OCI-M2 (cell line): ENCODE results near the gene NOL9.
A peak's percentile ranks its signal among the peaks of the same experiment; 100 is the strongest.
"Not testable (repeated sequence)": the region's sequence is repeated elsewhere in the genome, so short reads cannot be mapped to it uniquely, and the experiment has no call there.

Source experiments
- DNase-seq: peaks from one replicate; lab custom pipeline; 2025; ENCODE audit not compliant: unreplicated experiment; lab: John Stamatoyannopoulos, UW

NOL9 gene

DNA sequence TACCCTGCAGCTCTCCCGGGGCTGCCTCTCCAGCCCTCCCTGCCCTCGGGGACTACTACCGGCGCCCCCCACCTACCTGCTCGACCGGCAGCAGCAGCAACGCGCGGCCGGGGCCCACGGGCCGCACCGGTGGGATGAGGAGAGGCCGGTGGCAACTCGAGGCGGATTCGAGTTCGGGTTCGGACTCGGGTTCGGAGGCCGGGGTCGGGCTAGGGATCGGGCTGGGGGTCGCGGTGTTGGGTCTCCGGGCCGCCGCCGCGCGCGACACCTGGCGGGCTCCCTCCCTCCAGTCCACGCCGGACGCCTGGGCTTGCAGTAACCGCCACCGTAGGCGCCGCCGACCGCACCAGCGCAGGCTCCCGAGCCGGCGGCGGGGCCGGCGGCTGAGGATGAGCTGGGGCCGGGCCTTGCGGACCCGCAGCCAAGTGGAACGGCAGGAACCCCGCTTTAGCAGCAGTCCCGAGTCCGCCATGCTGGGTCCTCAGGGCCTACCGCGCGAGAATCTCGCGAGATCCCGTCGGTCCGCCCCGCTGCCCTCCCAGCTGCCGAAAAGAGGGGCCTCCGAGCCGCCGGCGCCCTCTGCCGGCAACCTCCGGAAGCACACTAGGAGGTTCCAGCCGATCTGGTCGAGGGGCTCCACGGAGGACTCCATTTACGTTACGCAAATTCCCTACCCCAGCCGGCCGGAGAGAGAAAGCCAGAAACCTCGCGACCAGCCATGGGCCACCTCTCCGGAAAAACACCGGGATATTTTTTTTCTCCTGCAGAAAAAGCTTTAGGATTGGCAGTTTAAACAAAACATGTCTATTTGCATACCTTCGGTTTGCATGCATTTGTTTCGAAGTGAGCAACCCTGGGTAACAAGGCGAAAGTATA is at the start of gene NOL9:
Gene NOL9 (minus strand): TSS at position 483 of the 876 bp plus-strand sequence. CDS start 11 bp downstream, at position 472.
- DNase-seq, result peak; percentile 26

DNA sequence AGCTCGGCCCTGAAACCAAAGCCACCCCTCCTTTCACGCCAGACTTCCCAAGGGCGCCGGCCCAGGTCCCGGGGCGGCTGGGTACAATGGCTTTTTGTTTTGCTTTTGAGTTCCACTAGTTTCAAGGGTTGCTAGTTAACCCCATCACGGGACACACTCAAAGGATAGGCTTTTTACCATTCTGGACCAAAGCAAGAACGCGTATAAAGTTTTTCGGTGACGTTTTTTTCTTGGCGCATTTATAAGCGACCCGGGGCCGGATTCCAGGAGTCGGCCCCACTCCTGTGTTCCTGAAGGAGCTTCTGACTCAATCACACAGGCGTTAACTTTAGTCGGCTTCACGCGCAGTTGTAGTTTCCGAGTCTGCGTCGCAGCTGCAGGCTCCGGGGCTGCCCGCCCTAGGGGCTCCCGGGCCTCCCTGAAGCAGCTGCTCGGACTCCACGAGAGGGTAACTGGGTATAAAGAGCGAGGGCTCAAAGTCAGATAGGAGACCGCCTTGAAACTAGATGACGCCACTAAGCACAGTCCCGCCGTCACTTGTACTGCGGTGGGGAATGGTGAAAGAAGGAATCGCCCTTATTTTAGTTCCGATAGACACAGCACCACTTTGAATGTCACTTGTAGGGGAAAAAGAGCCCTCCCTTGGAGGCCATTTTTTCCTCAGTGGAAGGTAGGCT is 49.1 kb upstream of the NOL9 start:
- peak; percentile 74 for DNase-seq

DNA sequence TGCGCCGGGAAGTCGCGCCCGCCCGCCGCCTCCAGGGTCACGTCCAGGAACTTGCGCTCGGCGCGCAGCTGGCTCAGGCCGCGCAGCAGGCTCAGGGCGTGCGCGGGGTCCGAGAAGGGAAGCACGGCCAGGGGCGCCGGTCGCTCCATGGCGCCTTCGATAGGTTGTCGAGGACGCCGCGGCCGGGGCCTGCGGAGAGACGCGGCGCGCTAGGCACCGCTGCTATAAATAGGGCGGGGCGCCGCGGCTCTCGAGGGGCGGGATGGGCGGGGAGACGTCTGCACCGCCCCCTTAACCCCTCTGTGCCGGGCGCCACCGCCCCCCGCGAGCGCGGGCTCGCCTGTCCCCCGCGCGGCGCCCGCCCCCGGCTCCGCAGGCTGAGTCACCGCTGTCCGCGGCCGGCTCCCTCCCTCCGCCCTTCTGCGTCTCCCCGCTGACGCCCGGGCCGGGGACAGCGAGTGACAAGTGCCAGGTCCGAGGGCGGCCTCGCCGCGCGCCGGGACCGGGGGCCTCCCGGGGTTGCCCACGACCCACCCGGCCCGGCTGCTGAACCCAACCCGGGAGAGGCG is 48.4 kb upstream of the NOL9 start, which contains the start of gene KLHL21:
Gene KLHL21 (minus strand): TSS at position 201 of the 569 bp plus-strand sequence. CDS start 52 bp downstream, at position 149.
- DNase-seq, result no peak

DNA sequence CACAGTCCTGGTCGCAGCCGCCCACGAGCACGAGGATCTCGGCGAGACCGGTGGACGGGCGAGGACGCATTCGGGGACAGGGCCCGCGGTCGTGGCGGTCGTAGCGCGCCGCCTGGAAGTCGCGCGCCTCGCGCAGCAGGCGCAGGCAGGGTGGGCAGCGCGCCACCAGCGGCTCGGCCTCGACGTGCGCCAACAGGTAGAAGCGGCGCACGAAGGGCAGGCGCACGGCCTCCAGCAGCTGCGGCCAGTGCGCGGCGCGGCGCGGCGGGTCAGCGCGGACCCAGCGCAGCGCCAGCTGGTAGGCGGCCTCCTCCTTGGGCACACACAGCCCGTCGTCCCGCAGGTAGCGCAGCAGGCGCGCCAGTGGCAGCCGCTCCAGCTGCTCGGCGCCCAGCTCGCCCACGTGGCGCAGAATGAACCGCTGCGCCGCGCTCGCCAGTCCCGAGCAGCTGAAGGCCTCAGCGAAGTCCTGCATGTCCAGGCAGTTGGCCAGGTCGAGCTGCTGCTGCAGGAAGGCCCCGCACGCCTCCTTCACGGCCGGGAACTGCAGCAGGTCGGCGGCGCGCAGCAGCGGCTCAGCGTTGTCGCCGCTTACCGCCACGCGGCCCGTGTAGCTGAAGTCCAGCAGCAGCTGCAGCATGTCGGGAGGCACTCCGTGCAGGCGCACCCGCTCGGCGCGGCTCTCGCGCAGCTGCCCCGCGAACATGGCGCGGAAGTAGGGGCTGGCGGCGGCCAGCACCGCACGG is 47.8 kb upstream of the NOL9 start:
- DNase-seq, result no peak

DNA sequence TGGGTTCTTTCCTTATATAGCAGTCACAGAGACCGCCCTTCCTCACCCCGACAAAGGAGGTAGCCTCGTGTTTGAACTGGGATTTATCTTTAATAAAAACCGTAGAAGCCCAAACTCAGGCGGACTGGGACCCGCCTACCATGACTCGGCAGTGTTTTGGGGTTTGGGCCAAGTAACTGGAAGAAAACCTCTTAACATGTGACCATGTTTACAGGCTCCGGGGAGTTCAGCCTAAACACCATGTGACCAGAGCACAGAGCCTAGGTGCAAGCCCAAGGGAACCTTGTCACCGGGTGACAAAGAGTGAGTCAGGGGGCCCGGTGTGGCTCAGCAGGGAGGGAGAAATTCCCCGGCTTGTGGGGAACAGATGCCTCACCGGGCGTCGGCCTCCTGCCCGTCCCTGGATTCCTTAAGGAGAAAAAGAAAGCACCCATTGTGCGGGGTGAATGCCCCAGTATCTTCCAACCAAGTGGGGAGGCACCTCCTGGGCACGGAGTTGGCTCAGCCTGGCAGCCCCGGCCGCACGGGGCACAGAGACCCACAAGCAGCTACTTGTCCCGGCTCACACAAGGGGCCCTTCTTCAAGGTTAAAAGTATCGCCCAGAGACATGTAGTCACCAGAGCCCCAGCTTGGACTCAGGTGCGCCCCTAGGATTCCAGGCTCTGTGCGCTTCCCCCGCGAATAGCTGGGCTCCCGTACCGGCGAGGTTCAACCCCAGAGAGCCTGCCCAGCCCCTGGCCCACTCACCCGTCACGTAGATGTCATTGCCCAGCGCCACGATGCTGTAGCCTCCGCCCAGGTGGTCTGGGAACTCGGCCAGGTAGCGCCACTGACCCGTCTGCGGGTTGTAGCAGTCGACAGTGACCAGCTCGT is 47.0 kb upstream of the NOL9 start:
- DNase-seq, result peak; percentile 55

DNA sequence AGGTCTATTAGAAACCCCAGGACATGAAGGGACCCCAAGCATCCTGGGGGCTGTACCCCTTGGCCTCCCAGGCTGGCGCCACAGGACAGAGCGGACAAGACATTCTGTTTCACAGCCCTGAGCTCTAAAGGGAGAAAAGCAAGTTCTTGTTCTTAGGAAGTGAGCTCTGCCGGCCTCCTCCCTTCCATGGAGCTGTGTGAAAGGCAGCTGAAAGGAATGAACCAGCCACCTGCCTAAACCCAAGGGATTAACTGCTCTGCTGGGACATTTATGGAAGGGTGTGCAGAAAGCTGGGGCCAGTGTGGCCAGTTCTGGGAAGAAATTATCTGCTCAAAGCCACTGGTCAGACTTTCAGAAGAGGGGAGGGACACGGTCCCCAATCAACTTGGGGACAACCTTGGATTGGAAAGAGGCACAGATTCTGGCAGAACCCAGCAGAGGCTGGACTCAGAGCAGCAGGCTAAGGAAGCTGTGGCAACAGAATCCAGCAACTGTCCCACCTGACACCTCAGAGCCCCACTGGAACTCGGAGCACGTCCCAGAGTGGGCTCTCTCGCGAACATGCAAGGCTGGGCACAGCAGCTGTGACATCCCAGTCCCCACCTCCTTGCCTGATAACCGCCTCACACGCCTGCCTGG is 46.2 kb upstream of the NOL9 start:
- DNase-seq, result no peak

DNA sequence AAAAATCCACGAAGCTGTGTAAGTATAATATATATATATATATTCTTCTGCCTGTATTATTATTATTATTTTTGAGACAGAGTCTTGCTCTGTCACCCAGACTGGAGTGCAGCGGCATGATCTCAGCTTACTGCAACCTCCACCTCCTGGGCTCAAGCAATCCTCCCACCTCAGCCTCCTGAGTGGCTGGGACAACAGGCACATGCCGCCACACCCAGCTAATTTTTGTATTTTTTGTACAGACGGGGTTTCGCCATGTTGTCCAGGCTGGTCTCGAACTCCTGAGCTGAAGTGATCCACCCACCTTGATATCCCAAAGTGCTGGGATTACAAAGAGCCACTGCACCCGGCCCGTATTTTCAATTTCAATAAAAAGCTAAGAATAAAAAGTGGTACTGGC is 45.7 kb upstream of the NOL9 start:
- not testable (repeated sequence) for DNase-seq

DNA sequence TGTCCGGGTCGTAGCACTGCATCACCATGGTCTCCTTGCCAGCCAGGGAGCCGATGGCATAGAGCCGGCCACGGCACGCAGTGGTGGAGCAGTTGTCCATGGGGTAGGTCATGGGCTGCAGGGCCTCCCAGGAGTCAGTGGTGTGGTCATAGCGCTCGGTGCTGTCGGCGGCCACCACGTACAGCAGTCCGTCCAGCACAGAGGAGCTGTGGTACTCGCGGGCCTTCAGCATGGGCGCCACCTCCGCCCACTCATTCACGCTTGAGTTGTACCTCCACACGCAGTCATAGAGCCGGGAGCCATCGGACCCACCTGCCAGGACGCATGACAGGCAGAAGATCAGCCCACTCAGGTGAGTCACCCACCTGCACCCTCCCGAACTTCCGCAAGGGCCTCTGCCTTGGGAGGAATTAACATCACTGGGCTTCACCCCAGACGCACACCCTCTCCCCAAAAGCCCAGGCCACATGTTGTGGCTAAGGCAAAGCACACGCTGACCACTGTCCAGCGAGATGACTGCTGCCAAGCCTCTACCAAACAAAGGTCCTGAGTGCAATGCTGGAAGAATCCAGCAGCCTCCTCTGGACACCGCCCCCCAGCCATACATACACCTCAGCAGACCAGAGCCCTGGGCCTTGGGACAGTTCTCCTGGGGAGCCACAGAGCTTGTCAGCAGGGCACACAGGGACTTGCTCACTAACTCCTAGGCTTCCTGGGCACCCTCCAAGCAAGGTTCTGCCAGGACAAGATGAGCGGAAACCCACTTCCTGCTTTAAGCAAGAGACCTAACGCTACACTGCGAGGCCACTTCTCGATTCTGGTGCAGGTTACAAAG is 45.0 kb upstream of the NOL9 start:
- DNase-seq, result no peak

DNA sequence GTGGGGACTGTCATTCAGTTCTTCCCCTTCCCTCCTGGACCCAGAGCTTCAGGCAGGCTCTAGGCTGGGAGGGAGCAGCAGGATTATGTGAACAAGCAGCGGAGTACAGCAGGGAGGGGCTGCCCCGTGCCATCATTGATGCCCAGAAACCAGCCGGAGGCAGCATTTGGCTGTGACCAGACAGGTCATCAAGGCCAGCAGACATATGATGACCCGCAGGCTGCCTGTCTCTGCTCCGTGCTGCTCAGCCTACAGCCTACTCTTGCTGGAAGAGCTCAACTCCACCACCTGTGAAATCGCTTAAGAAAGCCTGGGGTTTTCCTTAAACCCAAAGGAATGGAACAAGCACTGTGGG is 43.4 kb upstream of the NOL9 start:
- no peak for DNase-seq

DNA sequence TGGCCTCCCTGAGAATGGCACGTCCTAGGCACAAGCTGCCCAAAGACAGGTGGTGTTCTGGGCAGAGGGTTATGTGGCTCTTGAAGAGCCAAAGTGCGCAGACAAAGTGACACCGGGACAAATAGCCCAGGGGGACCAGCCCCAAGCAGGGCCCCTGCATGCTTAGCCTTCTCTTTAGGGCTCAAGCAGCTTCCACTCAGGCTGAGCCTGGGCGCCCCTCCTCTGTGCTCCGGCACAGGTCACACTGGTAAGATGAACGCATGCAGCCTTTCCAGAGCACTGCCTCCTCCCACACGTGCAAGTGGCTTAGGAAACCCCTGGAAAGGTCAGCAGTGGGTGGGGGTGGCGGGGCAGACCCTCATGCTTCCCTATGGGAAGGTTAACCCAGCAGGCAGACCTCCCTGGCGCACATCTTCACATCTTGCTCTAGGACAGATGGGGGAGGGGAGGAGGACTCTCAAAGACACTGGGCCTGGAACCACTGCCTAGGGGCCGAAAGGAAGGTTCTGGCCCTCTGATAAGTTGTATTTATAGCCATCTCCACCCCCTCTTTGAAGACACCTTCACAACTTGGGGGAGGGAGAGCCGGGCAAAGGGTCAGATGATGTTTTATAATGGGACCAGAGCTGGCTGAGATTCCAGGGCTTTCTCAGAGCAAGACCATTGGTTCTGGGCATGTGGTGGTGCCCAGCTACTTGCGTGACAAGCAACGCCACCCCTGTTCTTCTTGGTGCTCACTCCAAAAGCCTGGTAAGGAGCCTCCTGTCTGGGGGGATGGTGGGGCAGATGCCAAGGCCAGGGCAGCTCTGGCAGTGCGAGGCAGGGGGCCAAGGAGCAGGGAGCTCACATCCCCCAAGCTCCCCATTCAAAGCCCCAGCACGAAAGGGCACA is 42.8 kb upstream of the NOL9 start:
- DNase-seq, result no peak

DNA sequence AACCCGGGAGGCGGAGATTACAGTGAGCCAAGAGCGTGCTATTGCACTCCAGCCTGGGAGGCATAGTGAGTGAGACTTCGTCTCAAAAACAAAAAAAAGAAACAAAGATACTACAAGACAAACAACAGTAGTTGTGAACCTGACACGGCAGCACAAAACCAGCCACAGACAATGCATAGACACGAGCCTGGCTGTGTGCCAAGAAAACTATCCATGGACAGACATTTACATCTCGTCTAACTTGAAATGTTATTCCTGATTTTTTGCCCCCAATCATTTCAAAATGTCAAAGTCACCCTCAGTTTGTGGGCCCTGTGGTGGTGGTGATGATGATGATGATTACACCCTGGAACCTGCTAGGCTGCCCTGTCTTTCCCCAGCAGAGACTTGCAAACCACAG is 42.0 kb upstream of the NOL9 start:
- DNase-seq, result no peak

DNA sequence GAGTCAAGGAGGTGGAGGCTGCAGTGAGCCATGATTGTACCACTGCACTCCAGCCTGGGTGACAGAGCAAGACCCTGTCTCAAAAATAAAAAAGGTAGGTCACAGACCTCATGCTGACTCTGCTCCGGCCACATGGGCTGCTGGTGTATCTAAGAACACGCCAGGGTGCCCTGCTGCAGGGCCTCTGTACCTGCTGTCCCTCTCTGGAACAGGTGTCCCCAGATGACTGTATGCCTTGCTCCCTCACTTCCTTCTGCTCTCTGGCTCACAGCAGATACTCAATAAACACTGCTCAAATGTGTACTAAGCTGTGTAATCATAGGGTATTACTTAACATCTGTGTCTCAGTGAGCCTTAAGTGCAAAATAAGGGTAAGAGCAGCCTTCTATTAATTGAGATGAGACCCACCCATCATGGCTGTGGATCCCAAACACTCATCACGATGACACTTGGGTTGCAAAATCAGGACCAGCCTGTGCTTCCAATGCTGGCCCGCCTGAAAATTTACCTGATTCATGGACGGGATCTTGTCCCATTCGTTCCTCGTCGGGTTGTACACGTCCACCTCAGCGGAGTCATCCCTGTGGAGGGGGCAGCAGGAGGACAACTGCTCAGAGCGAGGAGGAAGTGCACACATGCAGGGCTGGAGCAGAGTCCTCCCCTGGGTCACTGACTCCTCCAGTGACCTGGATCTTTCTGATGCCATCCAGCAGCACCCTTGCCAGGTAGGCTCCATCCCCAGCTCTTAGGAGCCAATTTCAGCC is 40.8 kb upstream of the NOL9 start:
- DNase-seq, result no peak

DNA sequence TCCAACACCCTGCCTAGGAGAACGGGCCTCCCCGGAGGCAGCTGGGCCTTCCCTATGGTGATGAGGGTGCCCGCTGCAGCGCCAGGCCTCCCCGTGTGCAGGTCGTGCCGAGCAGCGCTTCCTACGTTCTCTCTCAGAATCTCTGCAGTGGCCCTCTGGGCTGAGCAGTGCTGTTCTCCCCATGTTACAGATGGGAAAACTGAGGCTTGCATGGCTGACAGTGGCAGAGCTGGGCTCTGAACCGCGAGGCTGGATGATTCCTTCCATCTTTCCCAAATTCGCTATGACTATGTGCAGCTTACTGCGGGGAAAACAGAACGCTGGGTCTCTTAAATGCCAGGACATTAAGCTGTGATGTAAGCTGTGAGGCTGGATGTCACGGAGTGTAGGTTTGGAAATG is 39.5 kb upstream of the NOL9 start:
- DNase-seq, result no peak

DNA sequence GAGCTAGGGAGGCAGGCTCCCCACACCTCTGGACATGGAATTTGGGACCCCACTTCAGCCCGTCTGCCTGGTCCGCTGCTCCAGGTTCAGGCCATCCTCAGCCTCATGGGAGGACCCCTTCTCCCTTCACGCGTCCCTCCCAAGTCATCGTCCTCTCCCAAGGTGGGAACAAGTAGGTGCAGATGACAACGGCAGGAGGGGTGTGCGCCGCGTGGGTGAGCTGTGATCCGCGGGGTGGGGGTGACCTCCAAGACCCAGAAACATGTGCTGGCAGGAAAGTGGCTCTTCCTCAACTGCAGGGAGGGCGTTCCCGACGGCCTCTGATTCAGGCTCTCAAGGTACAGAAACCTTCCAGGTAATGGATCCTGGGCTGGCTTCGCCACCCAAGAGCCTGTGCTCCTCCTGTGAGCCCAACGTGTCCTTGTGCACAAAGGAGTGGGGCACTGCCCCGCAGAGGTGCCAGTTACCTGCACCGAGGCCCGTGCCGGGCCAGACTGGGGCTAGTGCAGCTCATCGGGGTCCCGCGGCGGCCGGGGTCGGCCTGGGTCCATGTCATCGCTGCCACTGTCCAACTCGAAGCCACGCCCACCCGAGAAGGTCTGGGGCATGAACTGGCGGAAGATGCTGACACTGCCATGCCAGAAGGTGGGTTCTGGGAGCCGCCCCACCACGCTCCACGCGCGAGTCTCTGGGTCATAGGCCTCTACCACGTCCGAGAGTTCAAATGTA is 38.7 kb upstream of the NOL9 start:
- DNase-seq, result no peak

DNA sequence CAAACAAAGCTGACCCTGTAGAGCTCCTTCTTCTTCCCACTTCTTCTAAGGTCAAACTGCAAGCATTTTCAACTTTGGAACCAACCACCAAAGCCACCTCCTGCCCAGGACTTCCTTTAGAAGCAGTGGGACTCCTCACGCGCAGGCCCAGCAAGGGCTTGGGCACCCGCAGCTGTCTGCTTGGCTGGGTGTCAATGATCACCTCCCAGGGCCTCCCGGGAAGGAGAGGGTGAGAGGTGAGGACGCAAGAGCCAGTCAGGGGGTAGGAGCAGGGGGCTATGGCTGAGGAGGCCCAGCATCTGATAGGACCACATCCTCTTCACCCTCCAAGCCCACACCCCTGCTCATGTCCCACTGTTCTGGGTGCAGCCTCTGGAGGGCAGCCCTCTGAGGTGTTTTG is 38.1 kb upstream of the NOL9 start:
- DNase-seq, result no peak

DNA sequence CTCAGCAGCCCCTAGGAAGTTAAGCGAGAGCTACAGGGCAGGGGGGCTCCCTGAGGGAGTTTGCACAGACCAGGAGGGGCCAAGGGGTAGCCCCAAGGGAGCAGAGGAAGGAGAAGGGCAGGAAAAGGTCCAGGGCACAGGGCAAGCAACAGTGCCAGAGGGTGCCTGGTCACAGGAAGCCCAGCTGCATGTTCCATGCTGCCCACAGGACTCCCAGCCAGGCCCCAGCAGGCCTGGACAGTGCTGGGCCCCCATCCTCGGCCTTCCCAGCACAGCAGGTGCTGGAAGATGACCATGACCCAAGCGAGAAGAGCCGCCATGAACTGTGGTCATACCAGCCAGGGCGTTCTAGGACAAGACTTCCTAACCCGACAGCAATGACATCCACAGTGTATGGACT is 37.3 kb upstream of the NOL9 start:
- DNase-seq, result no peak

DNA sequence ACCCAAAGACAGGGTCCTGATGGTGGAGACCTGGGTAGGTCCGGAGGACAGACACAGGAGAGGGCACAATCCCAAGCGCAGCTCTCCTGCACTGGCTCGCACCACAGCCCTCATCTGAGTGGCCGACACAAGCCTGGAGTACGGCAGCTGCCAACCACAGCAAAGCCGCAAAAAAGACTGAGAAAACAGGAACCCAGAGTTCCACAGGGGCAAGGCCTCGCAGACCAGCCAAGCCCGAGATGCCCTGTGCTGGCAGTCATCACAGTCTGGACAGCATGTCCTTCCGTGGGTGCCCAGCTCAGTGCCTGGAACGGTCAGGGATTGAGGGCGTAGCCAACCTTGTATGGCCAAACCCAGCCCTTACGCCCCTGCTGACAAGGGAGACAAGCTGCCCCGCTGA is 36.9 kb upstream of the NOL9 start:
- no peak for DNase-seq
